ENCODE measurements around the gene TSPAN14.

TSPAN14 gene

GRCh38 chr10:80580638-80581468 is 126.7 kb downstream of the TSPAN14 start:
- DNase-seq (ENCODE audit: insufficient read length, low spot score), result no peak
- FAIRE-seq, result no peak

- DNase-seq (ENCODE audit: insufficient read length, low spot score), result no peak
- FAIRE-seq, result no peak
Measured at GRCh38 chr10:80581469-80581835, 127.3 kb downstream of the TSPAN14 start.

GRCh38 chr10:80582286-80582960 is 128.3 kb downstream of the TSPAN14 start:
- DNase-seq (ENCODE audit: insufficient read length, low spot score), result no peak
- no peak for FAIRE-seq

Measured in GM19239 (cell line).